ENCODE results near the gene GNAZ. TPM values are rescaled to one million over a fixed set of nuclear protein-coding genes. Genes with fewer than 3 reads are reported as not detected.

GNAZ gene
- total and polyA plus RNA-seq, 2 of the 8 experiments (the other 6 are each of a cell fraction or from before 2014, with no cell fraction given) = 6.6 to 9.6 TPM

DNA sequence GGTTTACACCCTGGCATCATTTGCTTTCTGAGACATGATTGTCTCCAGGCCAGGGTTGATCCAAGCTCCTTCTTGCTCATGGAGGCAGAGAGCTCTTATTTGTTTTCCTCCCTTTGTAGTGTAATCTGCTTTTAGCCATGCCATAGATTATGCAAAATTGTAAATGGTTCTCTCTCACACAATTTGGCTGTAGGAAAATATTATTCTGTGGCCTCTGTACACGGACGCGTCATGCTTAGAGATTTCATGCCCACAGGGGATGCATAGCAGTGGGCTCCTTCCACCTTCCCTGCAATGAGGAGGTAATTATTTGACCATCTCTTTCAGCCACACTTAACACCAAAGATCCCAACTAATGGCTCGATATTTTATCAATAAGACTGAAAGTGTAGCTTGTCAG is 37.7 kb upstream of the GNAZ start:
- peaks cover 0 to 5% (median under 1%) of the 10 kb centered on the region in 4 experiments; a peak in 2 of 7 replicates for H3K4me1 ChIP-seq (replicated peaks in 1 of 4; ENCODE audit: control insufficient read depth in 3 of 4, insufficient read depth in 4 of 4, low read length in 3 of 4)
- no peak for DNase-seq (ENCODE audit: low read depth in 1 of 2, low spot score in 2 of 2)
- H4K91ac ChIP-seq (replicated peaks; ENCODE audit: insufficient read length, low read length) = no peak overlapping the region
- H3K4ac ChIP-seq (replicated peaks; ENCODE audit: insufficient read length, low read depth, low read length) = no peak overlapping the region
- H3K79me2 ChIP-seq (ENCODE audit: control insufficient read depth in 1 of 2, insufficient read depth in 2 of 2, low read length in 2 of 2) = no peaks in the 10 kb centered on the region
- H2BK5ac ChIP-seq (ENCODE audit: low read depth, low read length) = no peak overlapping the region
- H3K27ac ChIP-seq (ENCODE audit: low read depth, low read length) = no peak overlapping the region
- H3K23ac ChIP-seq (ENCODE audit: insufficient read length) = no peak overlapping the region
- no peaks in the 10 kb centered on the region for H3K23me2 ChIP-seq (ENCODE audit: low read depth, low read length)
- H2BK20ac ChIP-seq (ENCODE audit: low read length) = no peak overlapping the region
- 90% methylated on average over 4 of the region's 4 CpGs; no CpG with 5 or more reads in 1 of the 2 experiments for WGBS, 2 experiments (ENCODE audit: extremely low coverage in 1 of 2, insufficient coverage in 1 of 2, insufficient read length in 1 of 2, insufficient replicate concordance in 2 of 2, low coverage in 1 of 2, low lambda C conversion rate in 2 of 2, missing lambda C conversion rate in 1 of 2)
- H2BK120ac ChIP-seq (replicated peaks; ENCODE audit: low read depth, low read length) = no peak overlapping the region
- no peak overlapping the region for H4K5ac ChIP-seq (ENCODE audit: insufficient read length, low read depth, low read length)
- H3K56ac ChIP-seq (replicated peaks; ENCODE audit: insufficient read length, low read depth, low read length) = no peak overlapping the region
- H2AK5ac ChIP-seq (ENCODE audit: low read depth, low read length) = no peak overlapping the region
- ChIA-PET CTCF (ENCODE audit: partially characterized antibody) (no interaction called here), POLR2A (ENCODE audit: partially characterized antibody) (no interaction called here)
- H2BK12ac ChIP-seq (ENCODE audit: low read depth, low read length) = no peak overlapping the region
- no peak overlapping the region for H3K4me2 ChIP-seq (ENCODE audit: insufficient read depth in 1 of 2, low read depth in 2 of 2, low read length in 2 of 2)
- H3K18ac ChIP-seq (ENCODE audit: extremely low read depth, low read length) = no peak overlapping the region
- TF ChIP-seq CREB1 (IDR thresholded peaks at IDR 0.05) (no peak), SP2 (IDR thresholded peaks at IDR 0.05; ENCODE audit: low read length) (no peak), PHF8 (conservative IDR thresholded peaks at IDR 0.05; ENCODE audit: low read depth, low read length) (no peak)
- no peaks in the 10 kb centered on the region for H4K20me1 ChIP-seq (replicated peaks in 1 of 2; ENCODE audit: control insufficient read depth in 1 of 2, insufficient read depth in 2 of 2, low read length in 2 of 2)
- no peaks in the 10 kb centered on the region for H3K79me1 ChIP-seq (ENCODE audit: low read depth, low read length)
- peaks cover 4 to 9% of the 10 kb centered on the region in 2 experiments; a peak in 2 of 4 replicates for H3K9me3 ChIP-seq (ENCODE audit: insufficient read depth in 2 of 2, low read depth in 1 of 2, low read length in 1 of 2)
- H3K9ac ChIP-seq (replicated peaks in 1 of 4; ENCODE audit: extremely low read depth in 1 of 4, low read depth in 3 of 4, low read length in 3 of 4) = no peak overlapping the region
- H3K4me3 ChIP-seq (ENCODE audit: extremely low read depth in 1 of 4, insufficient read depth in 2 of 4, low read depth in 3 of 4, low read length in 4 of 4) = no peak overlapping the region
- no peak overlapping the region for H3K14ac ChIP-seq (ENCODE audit: insufficient read length)
- H3K36me3 ChIP-seq (ENCODE audit: control insufficient read depth in 2 of 4, insufficient read depth in 4 of 4, low read length in 3 of 4) = no peaks in the 10 kb centered on the region
- H3K27me3 ChIP-seq (replicated peaks in 1 of 4; ENCODE audit: control insufficient read depth in 3 of 4, extremely low read depth in 1 of 4, insufficient read depth in 3 of 4, low read length in 3 of 4) = peaks cover 0 to 5% (median 2%) of the 10 kb centered on the region in 4 experiments; a peak in 2 of 7 replicates
- no peak overlapping the region for H2BK15ac ChIP-seq (ENCODE audit: low read length)
- no peak for FAIRE-seq
- no peak overlapping the region for H4K8ac ChIP-seq (ENCODE audit: extremely low read depth, insufficient read depth, low read length)
- no peak overlapping the region for H2AFZ ChIP-seq (ENCODE audit: low read length)
